ENCODE data around the gene MRPL53.
"Not testable (repeated sequence)": the region's sequence is repeated elsewhere in the genome, so short reads cannot be mapped to it uniquely, and the experiment has no call there.

MRPL53 gene

DNA sequence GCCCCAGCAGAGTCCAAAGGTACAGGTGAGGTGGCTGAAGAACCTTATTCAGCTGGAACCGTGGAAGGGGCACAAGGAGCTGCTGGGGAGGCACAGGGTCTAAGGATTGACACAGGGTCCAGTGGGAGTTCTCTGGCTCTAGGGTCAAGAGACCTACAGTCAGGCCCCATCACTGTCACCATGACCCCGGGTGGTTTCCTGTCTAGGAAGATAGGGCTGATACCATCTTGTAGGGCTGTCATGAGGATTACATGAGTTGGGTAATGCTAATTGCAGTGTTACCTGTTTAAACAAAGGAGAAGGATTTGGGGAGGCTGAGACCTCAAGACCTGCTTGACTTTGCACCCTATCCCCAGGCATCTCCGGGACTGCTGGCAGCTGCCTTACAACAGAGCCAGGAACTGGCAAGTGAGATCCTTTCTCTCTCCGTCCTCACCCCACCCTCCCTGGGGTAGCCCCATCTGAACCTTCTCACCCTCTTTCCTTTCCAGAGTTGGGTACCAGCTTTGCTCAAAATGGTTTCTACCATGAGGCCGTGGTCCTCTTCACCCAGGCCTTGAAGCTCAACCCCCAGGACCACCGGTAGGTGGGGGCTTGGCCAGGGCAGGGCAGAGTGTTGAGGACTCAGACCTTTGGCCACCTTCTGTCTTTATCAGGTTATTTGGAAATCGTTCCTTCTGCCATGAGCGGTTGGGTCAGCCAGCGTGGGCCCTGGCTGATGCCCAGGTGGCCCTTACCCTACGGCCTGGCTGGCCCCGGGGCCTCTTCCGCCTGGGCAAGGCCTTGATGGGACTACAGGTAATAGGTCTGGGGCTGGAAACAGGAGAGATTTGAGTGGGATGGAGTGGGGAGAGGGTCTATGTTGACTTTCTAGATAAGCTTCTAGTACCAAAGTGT, 19.4 kb upstream of the MRPL53 start:
- no peak overlapping the region for H2AFZ ChIP-seq (ENCODE audit: low read length, unreplicated experiment)
- H3K36me3 ChIP-seq (ENCODE audit: insufficient read depth, low read length), result peaks cover 14% of the 10 kb centered on the region; the same call in 1 of the 2 replicates
- no peak overlapping the region for H3K27ac ChIP-seq (ENCODE audit: low read depth, low read length)
- no peak overlapping the region for H3K4me3 ChIP-seq (ENCODE audit: low read depth, low read length)
- no peaks in the 10 kb centered on the region for H3K79me2 ChIP-seq (ENCODE audit: control insufficient read depth, insufficient read depth, low read length, unreplicated experiment)
- peaks cover 10% of the 10 kb centered on the region for H3K4me1 ChIP-seq (ENCODE audit: control insufficient read depth, insufficient read depth, low read length, unreplicated experiment)
- H3K27me3 ChIP-seq (ENCODE audit: insufficient read depth, low read length), result no peaks in the 10 kb centered on the region

DNA sequence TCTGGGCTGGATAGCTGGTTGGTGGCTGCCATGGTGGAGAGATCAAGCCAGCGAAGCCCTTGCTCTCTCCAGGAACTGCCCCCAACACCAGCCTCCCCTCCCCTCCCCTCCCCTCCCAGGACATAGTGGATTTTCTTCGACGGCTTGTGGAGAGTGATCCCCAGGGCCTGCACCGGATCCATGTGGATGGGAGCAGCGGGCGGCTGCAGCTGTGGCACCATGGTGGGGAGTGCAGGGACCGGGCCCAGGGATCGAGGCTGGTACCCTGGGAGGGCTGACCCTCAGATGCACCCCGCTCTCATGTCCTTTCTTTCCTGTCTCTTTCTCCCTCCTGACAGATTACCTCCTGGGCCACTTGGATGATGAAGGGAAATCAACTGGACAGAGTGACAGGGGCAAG, 17.4 kb upstream of the MRPL53 start:
- Histone ChIP-seq H3K36me3 (ENCODE audit: insufficient read depth, low read length) (peaks cover 14% of the 10 kb centered on the region; the same call in 1 of the 2 replicates), H3K4me3 (ENCODE audit: low read depth, low read length) (no peak overlapping the region), H3K4me1 (ENCODE audit: control insufficient read depth, insufficient read depth, low read length, unreplicated experiment) (peaks cover 10% of the 10 kb centered on the region), H3K27me3 (ENCODE audit: insufficient read depth, low read length) (no peaks in the 10 kb centered on the region), H2AFZ (ENCODE audit: low read length, unreplicated experiment) (no peak overlapping the region), H3K27ac (ENCODE audit: low read depth, low read length) (no peak overlapping the region), H3K79me2 (ENCODE audit: control insufficient read depth, insufficient read depth, low read length, unreplicated experiment) (no peaks in the 10 kb centered on the region)

DNA sequence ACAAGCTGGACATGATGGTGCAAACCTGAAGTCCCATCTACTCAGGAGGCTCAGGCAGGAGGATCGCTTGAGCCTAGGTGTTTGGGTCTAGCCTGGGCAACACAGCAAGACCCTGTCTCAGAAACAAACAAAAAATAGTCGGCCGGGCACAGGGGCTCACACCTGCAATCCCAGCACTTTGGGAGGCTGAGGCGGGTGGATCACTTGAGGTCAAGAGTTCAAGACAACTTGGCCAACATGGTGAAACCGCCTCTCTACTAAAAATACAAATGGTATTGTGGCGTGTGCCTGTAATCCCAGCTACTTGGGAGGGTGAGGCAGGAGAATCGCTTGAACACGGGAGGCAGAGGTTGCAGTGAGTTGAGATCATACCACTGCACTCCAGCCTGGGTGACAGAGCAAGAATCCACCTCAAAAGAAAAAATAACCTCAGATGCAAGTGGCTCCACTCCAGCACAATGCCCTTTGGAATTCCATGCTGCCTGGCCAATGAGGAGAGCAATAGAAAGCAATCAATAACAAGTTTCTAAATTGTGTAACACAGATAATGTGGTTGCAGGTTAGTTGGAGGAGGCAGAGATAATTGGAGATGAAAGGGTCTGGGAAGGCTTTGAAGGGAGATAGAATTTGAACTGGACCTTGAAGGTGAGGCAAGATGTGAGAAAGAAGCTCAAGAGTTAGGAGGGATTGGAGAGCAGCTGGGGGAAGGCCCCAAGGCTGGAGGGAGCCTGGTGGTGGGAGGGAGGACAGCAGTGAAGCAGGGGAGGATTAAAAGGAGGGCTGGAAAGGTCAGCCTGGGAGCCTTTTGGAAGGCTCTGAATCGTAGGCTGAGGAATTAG, 16.4 kb upstream of the MRPL53 start:
- Histone ChIP-seq H3K36me3 (ENCODE audit: insufficient read depth, low read length) (peaks cover 14% of the 10 kb centered on the region; the same call in 1 of the 2 replicates), H3K79me2 (ENCODE audit: control insufficient read depth, insufficient read depth, low read length, unreplicated experiment) (peaks cover 6% of the 10 kb centered on the region), H3K27me3 (ENCODE audit: insufficient read depth, low read length) (no peaks in the 10 kb centered on the region), H3K27ac (ENCODE audit: low read depth, low read length) (no peak overlapping the region), H3K4me1 (ENCODE audit: control insufficient read depth, insufficient read depth, low read length, unreplicated experiment) (peaks cover 11% of the 10 kb centered on the region), H3K4me3 (ENCODE audit: low read depth, low read length) (no peak overlapping the region), H2AFZ (ENCODE audit: low read length, unreplicated experiment) (no peak overlapping the region)

DNA sequence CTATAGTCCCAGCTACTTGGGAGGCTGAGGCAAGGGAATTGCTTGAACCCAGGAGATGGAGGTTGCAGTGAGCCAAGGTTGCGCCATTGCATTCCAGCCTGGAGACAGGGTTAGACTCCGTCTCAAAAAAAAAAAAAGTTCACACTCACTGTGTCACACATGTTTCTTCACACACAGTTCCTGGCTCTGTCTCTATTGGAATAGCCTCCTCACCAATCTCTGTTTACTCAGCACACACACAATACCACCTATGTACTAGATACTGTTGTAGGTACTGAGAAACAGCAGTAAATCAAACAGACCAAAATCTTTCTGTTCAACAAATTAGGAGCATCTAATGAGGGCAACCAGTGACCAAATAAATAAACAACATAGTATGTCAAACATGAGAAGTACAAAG, 13.7 kb upstream of the MRPL53 start:
- no peak overlapping the region for H3K27ac ChIP-seq (ENCODE audit: low read depth, low read length)
- H3K4me1 ChIP-seq (ENCODE audit: control insufficient read depth, insufficient read depth, low read length, unreplicated experiment), result peaks cover 5% of the 10 kb centered on the region
- no peak overlapping the region for H3K4me3 ChIP-seq (ENCODE audit: low read depth, low read length)
- H3K79me2 ChIP-seq (ENCODE audit: control insufficient read depth, insufficient read depth, low read length, unreplicated experiment), result peaks cover 25% of the 10 kb centered on the region
- no peaks in the 10 kb centered on the region for H3K36me3 ChIP-seq (ENCODE audit: insufficient read depth, low read length)
- H2AFZ ChIP-seq (ENCODE audit: low read length, unreplicated experiment), result no peak overlapping the region
- no peaks in the 10 kb centered on the region for H3K27me3 ChIP-seq (ENCODE audit: insufficient read depth, low read length)

DNA sequence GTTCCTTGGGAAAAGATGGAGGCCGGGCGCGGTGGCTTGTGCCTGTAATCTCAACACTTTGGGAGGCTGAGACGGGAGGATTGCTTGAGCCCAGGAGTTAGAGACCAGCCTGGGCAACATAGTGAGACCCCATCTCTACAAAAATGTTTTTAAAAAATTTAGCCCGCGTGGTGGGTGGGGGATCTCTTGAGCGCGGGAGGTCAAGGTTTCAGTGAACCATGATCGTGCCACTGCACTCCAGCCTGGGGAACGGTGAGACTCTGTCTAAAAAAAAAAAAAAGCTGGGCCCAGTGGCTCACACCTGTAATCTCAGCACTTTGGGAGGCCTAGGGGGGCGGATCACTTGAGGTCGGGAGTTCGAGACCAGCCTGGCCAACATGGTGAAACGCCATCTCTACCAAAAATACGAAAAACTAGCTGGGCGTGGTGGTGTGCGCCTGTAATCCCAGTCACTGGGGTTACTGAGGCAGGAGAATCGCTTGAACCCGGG, 11.2 kb upstream of the MRPL53 start:
- H2AFZ ChIP-seq (ENCODE audit: low read length, unreplicated experiment); H3K36me3 ChIP-seq (ENCODE audit: insufficient read depth, low read length); H3K27ac ChIP-seq (ENCODE audit: low read depth, low read length); H3K27me3 ChIP-seq (ENCODE audit: insufficient read depth, low read length): not testable (repeated sequence)
- Histone ChIP-seq H3K4me3 (ENCODE audit: low read depth, low read length) (peak overlapping the region; percentile 94), H3K4me1 (ENCODE audit: control insufficient read depth, insufficient read depth, low read length, unreplicated experiment) (peaks cover 13% of the 10 kb centered on the region), H3K79me2 (ENCODE audit: control insufficient read depth, insufficient read depth, low read length, unreplicated experiment) (peaks cover 34% of the 10 kb centered on the region)

DNA sequence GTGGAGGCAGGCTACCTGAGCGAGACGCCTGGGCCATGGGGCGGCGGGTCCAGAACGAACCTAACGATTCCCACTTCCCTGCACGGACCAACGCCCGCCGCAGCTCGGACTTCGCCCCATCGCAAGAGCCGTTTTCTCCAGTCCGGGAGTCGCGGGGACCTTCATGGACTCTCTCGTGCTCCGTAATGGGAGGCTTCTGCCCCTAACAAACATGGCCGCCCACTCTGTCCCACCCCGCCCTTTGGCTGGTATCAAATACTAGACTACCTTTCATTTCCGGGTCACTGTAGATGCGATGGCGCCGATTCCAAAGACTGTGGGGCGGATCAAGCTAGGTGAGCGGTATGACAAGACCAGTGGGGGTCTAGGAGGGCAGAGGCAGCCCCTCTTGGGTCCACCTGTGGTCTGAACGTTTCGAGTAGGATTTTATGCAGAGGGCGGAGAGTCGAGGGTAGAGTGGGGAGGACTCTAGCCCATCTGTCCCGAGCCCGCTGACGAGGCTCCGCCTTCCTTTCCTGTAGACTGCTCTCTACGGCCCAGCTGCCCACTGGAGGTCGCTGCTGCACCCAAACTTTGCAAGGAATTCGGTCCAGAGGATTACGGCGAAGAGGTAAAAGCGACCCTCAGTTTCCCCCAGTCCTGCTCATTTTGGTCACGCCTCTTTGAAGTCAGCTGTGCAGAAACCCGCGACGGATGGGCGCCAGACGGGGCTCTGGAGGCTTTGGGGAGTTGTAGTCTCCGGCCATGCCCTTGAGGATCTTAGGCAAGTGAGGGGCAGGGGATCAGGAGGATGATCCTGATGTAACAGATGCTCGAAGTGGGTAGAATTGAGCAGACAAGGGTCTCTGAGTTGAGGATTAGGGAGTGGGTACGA, 10.6 kb upstream of the MRPL53 start, which contains the start of the genes CCDC142 and TTC31:
Gene CCDC142 (minus strand): TSS at position 198 of the 874 bp plus-strand sequence. CDS start 161 bp downstream, at position 37.
Gene TTC31 (plus strand): TSS at position 281 of the 874 bp plus-strand sequence. CDS start 15 bp downstream, at position 296.
- H3K4me1 ChIP-seq (ENCODE audit: control insufficient read depth, insufficient read depth, low read length, unreplicated experiment), result peaks cover 13% of the 10 kb centered on the region
- peak within 1 kb of the TSS; percentile 75 for H3K27ac ChIP-seq (ENCODE audit: low read depth, low read length)
- peak within 1 kb of the TSS; percentile 90 for H2AFZ ChIP-seq (ENCODE audit: low read length, unreplicated experiment)
- no peaks in the 10 kb centered on the region for H3K27me3 ChIP-seq (ENCODE audit: insufficient read depth, low read length)
- H3K36me3 ChIP-seq (ENCODE audit: insufficient read depth, low read length), result 0 out of 2 replicates have a peak, but pooled peaks cover 8% of the 10 kb centered on the region
- peak within 1 kb of the TSS; percentile 94 for H3K4me3 ChIP-seq (ENCODE audit: low read depth, low read length)
- peaks cover 34% of the 10 kb centered on the region for H3K79me2 ChIP-seq (ENCODE audit: control insufficient read depth, insufficient read depth, low read length, unreplicated experiment)

DNA sequence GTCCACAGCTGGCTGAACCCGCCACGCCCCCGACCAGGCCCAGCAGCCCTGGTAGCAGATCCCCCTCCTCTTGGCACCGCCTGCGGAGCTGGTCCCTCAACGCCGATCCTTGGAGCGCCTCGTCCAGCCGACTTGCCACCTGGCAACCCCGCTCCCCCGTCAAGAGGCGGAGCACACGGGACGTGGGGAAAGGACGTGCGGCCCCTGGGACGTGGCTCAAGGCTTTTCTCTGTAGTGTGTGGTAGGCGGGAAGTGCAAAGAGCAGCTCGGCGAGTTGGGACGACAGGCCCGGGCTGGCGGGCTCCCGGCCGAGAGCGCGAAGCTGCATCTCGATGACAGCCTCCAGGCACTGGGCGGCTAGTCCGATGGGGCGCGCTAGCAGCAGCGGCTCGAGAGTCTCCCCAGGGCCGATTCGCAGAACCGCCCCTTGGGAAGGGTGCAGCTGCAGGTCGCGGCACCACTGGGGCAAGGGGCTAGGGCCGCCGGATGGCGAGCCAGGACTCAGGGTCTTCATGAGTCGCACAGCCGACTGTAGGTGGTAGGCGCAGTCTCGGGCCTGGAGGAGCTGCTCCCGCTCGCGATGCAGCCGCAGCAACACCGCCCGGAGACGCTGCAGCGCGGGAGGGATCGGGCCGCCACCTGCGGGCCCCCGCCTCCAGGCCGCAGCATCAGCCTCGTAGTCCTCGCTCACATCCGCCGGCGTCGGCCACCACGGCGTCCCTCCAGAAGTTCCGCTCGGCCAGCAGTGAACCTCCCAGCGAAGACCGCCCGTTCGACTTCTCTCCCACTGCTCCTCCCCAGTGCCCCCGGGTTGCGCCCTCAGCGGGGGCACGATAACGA, 9.7 kb upstream of the MRPL53 start:
- peaks cover 34% of the 10 kb centered on the region for H3K79me2 ChIP-seq (ENCODE audit: control insufficient read depth, insufficient read depth, low read length, unreplicated experiment)

DNA sequence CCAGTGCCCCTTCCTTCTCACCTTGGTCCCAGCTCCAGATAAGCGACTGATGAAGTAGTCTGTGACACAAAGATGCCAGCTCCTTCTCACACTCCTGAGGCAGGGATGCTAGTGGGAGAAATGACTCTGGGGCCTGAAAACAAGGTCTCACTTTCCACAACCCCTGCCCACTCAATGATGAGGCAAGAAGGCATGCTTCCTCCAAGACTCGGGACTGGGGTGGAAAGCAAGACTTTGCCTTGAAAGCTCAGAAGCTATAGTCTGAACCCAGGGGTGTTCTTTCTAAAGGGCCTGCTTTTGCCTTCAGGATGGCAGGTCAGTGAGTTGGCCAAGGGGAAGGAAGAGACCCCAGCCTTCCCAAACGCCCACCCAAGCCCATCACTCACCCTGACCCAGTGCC, 9.0 kb upstream of the MRPL53 start:
- Histone ChIP-seq H2AFZ (ENCODE audit: low read length, unreplicated experiment) (no peak overlapping the region), H3K4me1 (ENCODE audit: control insufficient read depth, insufficient read depth, low read length, unreplicated experiment) (peaks cover 13% of the 10 kb centered on the region), H3K27ac (ENCODE audit: low read depth, low read length) (no peak overlapping the region), H3K36me3 (ENCODE audit: insufficient read depth, low read length) (peaks cover 14% of the 10 kb centered on the region; the same call in 1 of the 2 replicates), H3K79me2 (ENCODE audit: control insufficient read depth, insufficient read depth, low read length, unreplicated experiment) (peaks cover 34% of the 10 kb centered on the region), H3K4me3 (ENCODE audit: low read depth, low read length) (peak overlapping the region; percentile 94), H3K27me3 (ENCODE audit: insufficient read depth, low read length) (no peaks in the 10 kb centered on the region)

More for the DNA sequence above, 9.7 kb upstream of the MRPL53 start:
- peaks cover 13% of the 10 kb centered on the region for H3K4me1 ChIP-seq (ENCODE audit: control insufficient read depth, insufficient read depth, low read length, unreplicated experiment)
- H2AFZ ChIP-seq (ENCODE audit: low read length, unreplicated experiment), result peak overlapping the region; percentile 90
- H3K36me3 ChIP-seq (ENCODE audit: insufficient read depth, low read length), result peaks cover 14% of the 10 kb centered on the region; the same call in 1 of the 2 replicates
- H3K27ac ChIP-seq (ENCODE audit: low read depth, low read length), result peak overlapping the region; percentile 75; the same call in 1 of the 2 replicates
- peak overlapping the region; percentile 94 for H3K4me3 ChIP-seq (ENCODE audit: low read depth, low read length)
- H3K27me3 ChIP-seq (ENCODE audit: insufficient read depth, low read length), result no peaks in the 10 kb centered on the region

DNA sequence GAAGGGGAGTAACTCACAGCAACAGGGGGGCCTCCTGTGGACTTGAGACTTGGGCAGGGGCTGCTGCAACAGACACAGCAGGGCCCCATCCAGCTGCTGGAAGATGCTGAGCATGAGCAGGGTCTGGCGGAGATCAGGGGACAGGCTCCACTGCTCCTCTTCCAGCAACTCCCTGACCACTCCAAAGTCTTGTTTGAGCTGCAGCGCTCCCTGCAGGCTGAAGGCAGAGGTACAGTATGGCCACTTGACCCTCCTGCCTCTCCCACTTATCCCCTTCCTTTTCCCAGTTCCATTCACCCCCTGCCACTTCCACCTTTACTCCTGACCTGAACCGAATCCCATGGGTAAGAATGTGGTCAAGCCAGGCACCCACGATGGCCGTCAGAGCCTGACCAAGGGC, 2.4 kb upstream of the MRPL53 start:
- Histone ChIP-seq H2AFZ (ENCODE audit: low read length, unreplicated experiment) (no peak overlapping the region), H3K4me1 (ENCODE audit: control insufficient read depth, insufficient read depth, low read length, unreplicated experiment) (peaks cover 9% of the 10 kb centered on the region)

More for the DNA sequence above, 2.4 kb upstream of the MRPL53 start:
- no peak overlapping the region for H3K27ac ChIP-seq (ENCODE audit: low read depth, low read length)
- H3K27me3 ChIP-seq (ENCODE audit: insufficient read depth, low read length), result no peaks in the 10 kb centered on the region
- peaks cover 11% of the 10 kb centered on the region; the same call in 1 of the 2 replicates for H3K36me3 ChIP-seq (ENCODE audit: insufficient read depth, low read length)
- H3K79me2 ChIP-seq (ENCODE audit: control insufficient read depth, insufficient read depth, low read length, unreplicated experiment), result peaks cover 9% of the 10 kb centered on the region
- no peak overlapping the region for H3K4me3 ChIP-seq (ENCODE audit: low read depth, low read length)

Measured in ACC112 (cell line).